Stimulated activated CD4-positive, alpha-beta T cell treated with anti-CD3 and anti-CD28 coated beads, Interleukin-1b, Interleukin-23, amount 100 ng/mL, for 4 hours (primary cell): ENCODE data around the gene ZNF496.

Source experiments
- DNase-seq, 2 donors: peaks; one replicate each; pipeline ENCODE4 v3.0.0-alpha.2; 2020; ENCODE audit warnings: low read depth in 2 of 2

The ZNF496 gene

GRCh38 chr1:247328311-247328710 is 3.4 kb downstream of the ZNF496 start:
- no peak for DNase-seq

- no peak for DNase-seq
Observed at GRCh38 chr1:247326411-247327130, 5.1 kb downstream of the ZNF496 start.

GRCh38 chr1:247324923-247325322 is 6.7 kb downstream of the ZNF496 start:
- no peak for DNase-seq

- no peak for DNase-seq
Observed at GRCh38 chr1:247324204-247324787, 7.4 kb downstream of the ZNF496 start.

- DNase-seq: no peak
Observed at GRCh38 chr1:247322849-247323586, 8.6 kb downstream of the ZNF496 start.

- DNase-seq: no peak
Observed at GRCh38 chr1:247322442-247322841, 9.2 kb downstream of the ZNF496 start.

- no peak for DNase-seq
Observed at GRCh38 chr1:247317702-247318101, 14.0 kb downstream of the ZNF496 start.

- DNase-seq: no peak
Observed at GRCh38 chr1:247316590-247317197, 15.0 kb downstream of the ZNF496 start.

- DNase-seq: no peak
Observed at GRCh38 chr1:247304031-247304430, 27.6 kb downstream of the ZNF496 start.

GRCh38 chr1:247303216-247303615 is 28.5 kb downstream of the ZNF496 start:
- DNase-seq: no peak

- DNase-seq: no peak
Observed at GRCh38 chr1:247301176-247301540, 30.5 kb downstream of the ZNF496 start.

- no peak for DNase-seq
Observed at GRCh38 chr1:247300491-247301175, 31.0 kb downstream of the ZNF496 start.

GRCh38 chr1:247299723-247300381 is 31.8 kb downstream of the ZNF496 start:
- DNase-seq: no peak

GRCh38 chr1:247298701-247299100 is 33.0 kb downstream of the ZNF496 start:
- DNase-seq: no peak

GRCh38 chr1:247298124-247298481 is 33.6 kb downstream of the ZNF496 start:
- no peak for DNase-seq

- DNase-seq: no peak
Observed at GRCh38 chr1:247297263-247298123, 34.2 kb downstream of the ZNF496 start.

- no peak for DNase-seq
Observed at GRCh38 chr1:247296599-247297180, 35.0 kb downstream of the ZNF496 start.

GRCh38 chr1:247295746-247296145 is 35.9 kb downstream of the ZNF496 start:
- DNase-seq: no peak

GRCh38 chr1:247295274-247295684 is 36.4 kb downstream of the ZNF496 start:
- DNase-seq: no peak

GRCh38 chr1:247294282-247294681 is 37.4 kb downstream of the ZNF496 start:
- DNase-seq: no peak
